NCI-H345 treated with DMSO at 0.1 percent for 48 hours (cell line): Measurements from ENCODE around the gene ZNF547.

Source experiments
- DNase-seq: peaks from one replicate; lab custom pipeline; 2025; ENCODE audit not compliant: unreplicated experiment; lab: John Stamatoyannopoulos, UW

The ZNF547 gene

GRCh38 chr19:57362997-57363687, at the start of gene ZNF547, which contains the start of gene TRAPPC2B:
Gene ZNF547 (plus strand): TSS chr19:57363551. CDS start chr19:57368556, 5,005 bp downstream.
Gene TRAPPC2B (plus strand): TSS chr19:57363551. CDS start chr19:57364834, 1,283 bp downstream.
- peak; percentile 89 for DNase-seq

GRCh38 chr19:57314146-57314545, 49.2 kb upstream of the ZNF547 start:
- DNase-seq, result no peak

- DNase-seq, result no peak
Observed at GRCh38 chr19:57317503-57317902, 45.8 kb upstream of the ZNF547 start.

- DNase-seq, result no peak
Observed at GRCh38 chr19:57319869-57320179, 43.5 kb upstream of the ZNF547 start.

- peak; percentile 61 for DNase-seq
Observed at GRCh38 chr19:57320180-57321084, 42.9 kb upstream of the ZNF547 start, which contains the start of gene ZNF543. Gene ZNF543 (plus strand): TSS chr19:57320472. CDS start chr19:57320854, 382 bp downstream.

- DNase-seq, result no peak
Observed at GRCh38 chr19:57321116-57321515, 42.2 kb upstream of the ZNF547 start.

GRCh38 chr19:57321751-57322150, 41.6 kb upstream of the ZNF547 start:
- DNase-seq, result no peak

GRCh38 chr19:57324992-57325391, 38.4 kb upstream of the ZNF547 start:
- DNase-seq, result no peak

- DNase-seq, result no peak
Observed at GRCh38 chr19:57327993-57328392, 35.4 kb upstream of the ZNF547 start.

- no peak for DNase-seq
Observed at GRCh38 chr19:57334191-57334590, 29.2 kb upstream of the ZNF547 start.

- DNase-seq, result no peak
Observed at GRCh38 chr19:57338877-57339276, 24.5 kb upstream of the ZNF547 start.

GRCh38 chr19:57342582-57342981, 20.8 kb upstream of the ZNF547 start:
- no peak for DNase-seq

- DNase-seq, result no peak
Observed at GRCh38 chr19:57348136-57348535, 15.2 kb upstream of the ZNF547 start.

- peak; percentile 82 for DNase-seq
Observed at GRCh38 chr19:57350877-57351805, 12.2 kb upstream of the ZNF547 start, which contains the start of gene ZNF304. Gene ZNF304 (plus strand): TSS chr19:57351271. CDS start chr19:57351665, 394 bp downstream.

GRCh38 chr19:57351867-57352266, 11.5 kb upstream of the ZNF547 start:
- DNase-seq, result no peak

- no peak for DNase-seq
Observed at GRCh38 chr19:57355916-57356315, 7.4 kb upstream of the ZNF547 start.

GRCh38 chr19:57357406-57357805, 5.9 kb upstream of the ZNF547 start:
- DNase-seq, result no peak

- no peak for DNase-seq
Observed at GRCh38 chr19:57359300-57359699, 4.1 kb upstream of the ZNF547 start.

- DNase-seq, result no peak
Observed at GRCh38 chr19:57362419-57362818, 932 bp upstream of the ZNF547 start.

GRCh38 chr19:57363688-57364181, 384 bp downstream of the ZNF547 start:
- no peak for DNase-seq

- no peak for DNase-seq
Observed at GRCh38 chr19:57366776-57367175, 3.4 kb downstream of the ZNF547 start.
